Mucosa of descending colon (tissue), 3 donors: ENCODE measurements around the gene RPL14. TPM values are rescaled to one million over a fixed set of nuclear protein-coding genes. Genes with fewer than 3 reads are reported as not detected.
A peak's percentile ranks its signal among the peaks of the same experiment; 100 is the strongest.

ENCODE experiments used
- ATAC-seq: fragments of 200-7000 bp; cut with Tn5 transposase; one replicate; pipeline ENCODE4 v1.9.1; 2020; ENCODE audit warnings: mild to moderate bottlenecking, moderate library complexity
- DNase-seq, 3 donors: peaks; one replicate each; pipeline ENCODE4 v3.0.0-alpha.2; 2020
- H3K36me3 ChIP-seq: fragments of 200-600 bp; one replicate; pipeline ENCODE4 v1.8.0; 2021; ENCODE audit warnings: low read depth, mild to moderate bottlenecking
- H3K4me1 ChIP-seq: fragments of 200-600 bp; one replicate; pipeline ENCODE4 v1.8.0; 2021; ENCODE audit warnings: low read depth, mild to moderate bottlenecking
- H3K4me3 ChIP-seq: fragments of 200-600 bp; one replicate; pipeline ENCODE4 v1.8.0; 2021; ENCODE audit warnings: mild to moderate bottlenecking
- H3K9me3 ChIP-seq: fragments of 200-600 bp; one replicate; pipeline ENCODE4 v1.8.0; 2021; ENCODE audit warnings: mild to moderate bottlenecking
- CTCF ChIP-seq: fragments of 200-600 bp; IDR thresholded peaks from one replicate; pipeline ENCODE4 v1.8.0; 2022; ENCODE audit warnings: antibody characterized with exemption, mild to moderate bottlenecking
- intact Hi-C, 2 donors: fragments of 100-400 bp; cut with DNase I in 1 of 2; cut with micrococcal nuclease in 1 of 2; formaldehyde crosslinking; loops; one replicate each; pipeline versions ENCODE4 v1.11.0 to v1.11.1; 2022; cut with DNase I, micrococcal nuclease
- total RNA-seq, 3 donors: library from RNA; stranded (reverse); fragmentation: NEBNext Ultra II Directional in 2 of 3; extraction: Animal tissue kit (Norgen Biotek cat#: 25700) in 2 of 3; gene quantifications; one replicate each; pipeline versions ENCODE4 v1.2.1 to v1.2.4, GENCODE V29; 2021 to 2023
- donor health status: DM: no; HTN: no; CAD: no; lungs with moderate emphysema.
- donor health status: DM: no; HTN: no; CAD: no.
- donor health status: DM: no; HTN: yes; CAD: no.

RPL14 gene
- total RNA-seq, 3 donors from 2014 or later, result 1,286 to 1,516 (median 1,490) TPM

DNA sequence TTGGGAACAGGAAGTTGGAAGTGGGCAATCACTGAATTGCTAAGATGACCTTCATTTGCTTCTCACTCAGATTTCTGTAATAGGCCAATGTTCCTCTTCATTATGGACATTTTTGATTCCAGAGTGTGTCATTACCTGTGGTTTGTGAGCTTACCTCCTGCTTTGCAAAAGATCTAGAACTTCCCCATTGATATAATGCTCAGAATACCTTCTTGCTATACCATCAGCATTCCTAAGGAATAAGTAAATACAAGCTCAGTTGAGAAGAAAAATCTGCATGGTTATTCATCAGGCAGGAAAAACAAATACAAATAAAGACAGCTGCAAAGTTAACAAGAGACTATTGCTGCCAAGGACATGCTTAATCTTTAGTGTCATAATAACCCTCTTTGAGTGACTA is 5.6 kb upstream of the RPL14 start:
- ATAC-seq (no peak), DNase-seq (no peak)
- Histone ChIP-seq H3K36me3 (no peaks in the 10 kb centered on the region), H3K4me3 (no peak overlapping the region), H3K9me3 (no peaks in the 10 kb centered on the region), H3K4me1 (peaks cover 16% of the 10 kb centered on the region)
- TF ChIP-seq CTCF, result no peak
- intact Hi-C loops, result no loop called here

DNA sequence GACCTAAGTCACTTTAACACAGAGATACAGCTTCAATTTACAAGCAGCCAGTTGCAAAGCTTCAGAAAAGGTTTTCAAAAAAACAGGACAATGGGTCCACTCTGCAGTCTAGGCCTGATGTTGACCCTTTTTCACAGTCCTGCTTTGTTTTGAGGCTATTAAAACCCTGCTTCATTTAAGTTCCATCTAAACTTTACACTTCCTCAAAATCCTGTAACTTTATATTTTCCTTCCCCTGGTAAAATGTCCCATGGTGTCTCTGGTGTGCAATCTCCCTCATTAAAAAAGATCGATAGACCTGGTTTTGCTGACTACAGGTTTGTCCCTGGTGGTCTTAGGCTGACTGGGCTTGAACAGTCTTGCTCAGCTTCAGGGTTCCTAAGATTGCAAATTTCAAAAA is 5.1 kb upstream of the RPL14 start:
- no peak overlapping the region for H3K4me3 ChIP-seq
- H3K9me3 ChIP-seq, result no peaks in the 10 kb centered on the region
- peaks cover 20% of the 10 kb centered on the region for H3K4me1 ChIP-seq
- H3K36me3 ChIP-seq, result no peaks in the 10 kb centered on the region
- intact Hi-C loops, result no loop called here
- ATAC-seq (no peak), DNase-seq (no peak)
- TF ChIP-seq CTCF, result no peak

DNA sequence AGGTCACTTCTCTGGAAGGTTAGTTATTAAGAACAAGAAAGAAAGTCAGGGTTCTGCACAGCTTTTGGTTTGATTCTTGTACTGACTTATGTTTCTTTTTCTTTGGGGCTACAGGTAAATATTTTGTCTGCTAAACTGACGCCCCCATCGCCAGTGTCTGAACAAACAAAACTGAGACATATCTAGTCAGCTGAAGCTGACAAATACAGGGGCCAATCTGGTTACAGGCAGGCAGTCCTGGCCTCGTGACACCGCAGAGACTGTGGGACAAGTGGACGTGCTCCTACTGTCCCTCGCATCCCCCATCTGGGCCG is 4.6 kb upstream of the RPL14 start:
- DNase-seq (no peak), ATAC-seq (no peak)
- intact Hi-C loops, result no loop called here
- no peak for TF ChIP-seq CTCF
- peak overlapping the region; percentile 43 for H3K4me3 ChIP-seq
- H3K9me3 ChIP-seq, result no peaks in the 10 kb centered on the region
- H3K4me1 ChIP-seq, result peaks cover 20% of the 10 kb centered on the region
- no peaks in the 10 kb centered on the region for H3K36me3 ChIP-seq

GRCh38 chr3:40452876-40453730 is 4.0 kb upstream of the RPL14 start:
- intact Hi-C loops, result no loop called here
- peak; percentile 96 for ATAC-seq
- TF ChIP-seq CTCF, result peak; percentile 7

DNA sequence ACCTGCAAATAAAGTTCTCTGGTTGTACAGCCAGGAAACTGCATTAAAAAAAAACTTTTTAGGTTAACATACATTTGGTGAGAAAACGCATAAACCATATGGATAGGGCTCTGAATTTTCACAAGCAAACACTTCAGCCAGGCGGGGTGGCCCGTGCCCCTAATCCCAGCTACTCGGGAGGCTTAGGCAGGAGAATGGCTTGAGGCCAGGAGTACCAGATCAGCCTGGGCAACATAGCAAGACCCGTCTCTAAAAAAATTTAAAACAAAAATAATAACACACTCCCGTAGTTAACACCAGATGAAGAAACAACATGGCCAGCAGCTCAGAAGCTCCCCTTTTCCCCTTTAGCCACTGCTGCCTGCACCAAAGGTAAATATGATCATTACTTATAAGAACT is 3.2 kb upstream of the RPL14 start:
- Histone ChIP-seq H3K4me1 (peaks cover 30% of the 10 kb centered on the region), H3K36me3 (peaks cover 5% of the 10 kb centered on the region), H3K4me3 (no peak overlapping the region), H3K9me3 (no peaks in the 10 kb centered on the region)
- no peak for TF ChIP-seq CTCF
- intact Hi-C loops, result no loop called here
- DNase-seq (no peak), ATAC-seq (no peak)

More at GRCh38 chr3:40452876-40453730, 4.0 kb upstream of the RPL14 start:
- Histone ChIP-seq H3K36me3 (no peaks in the 10 kb centered on the region), H3K4me3 (peak overlapping the region; percentile 43), H3K4me1 (peaks cover 22% of the 10 kb centered on the region), H3K9me3 (no peaks in the 10 kb centered on the region)
- DNase-seq, result peak; percentile 97 to 99 (median 98)
